Smooth muscle cell (in vitro differentiated cells): ENCODE measurements around the gene PRR27. TPM values are rescaled to one million over a fixed set of nuclear protein-coding genes. Genes with fewer than 3 reads are reported as not detected.

Source experiments
- DNase-seq: peaks from one replicate; lab custom pipeline; 2025; ENCODE audit not compliant: unreplicated experiment; lab: John Stamatoyannopoulos, UW
- H2AFZ ChIP-seq: fragments of 200-600 bp; sonication (generic); 2 replicates; pipeline ENCODE4 v1.6.0; 2016; ENCODE audit warnings: antibody characterized with exemption, low read depth, mild to moderate bottlenecking
- H3F3A ChIP-seq: fragments of 200-600 bp; sonication (generic); 2 replicates; pipeline ENCODE4 v1.6.0; 2017; ENCODE audit warnings: antibody characterized with exemption, low read depth
- H3K27ac ChIP-seq: fragments of 200-600 bp; sonication (generic); 2 replicates; pipeline ENCODE4 v1.5.1; 2016; ENCODE audit warnings: low read depth, mild to moderate bottlenecking
- H3K27me3 ChIP-seq: fragments of 200-600 bp; sonication (generic); 2 replicates; pipeline ENCODE4 v1.6.1; 2016; ENCODE audit warnings: low read depth, mild to moderate bottlenecking
- H3K36me3 ChIP-seq: fragments of 200-600 bp; sonication (generic); 2 replicates; pipeline ENCODE4 v1.5.1; 2016; ENCODE audit warnings: low read depth
- H3K4me1 ChIP-seq: fragments of 200-600 bp; sonication (generic); 2 replicates; pipeline ENCODE4 v1.5.1; 2016; ENCODE audit warnings: low read depth
- H3K4me2 ChIP-seq: fragments of 200-600 bp; sonication (generic); 2 replicates; pipeline ENCODE4 v1.6.0; 2016; ENCODE audit warnings: mild to moderate bottlenecking
- H3K4me3 ChIP-seq: fragments of 200-600 bp; sonication (generic); 2 replicates; pipeline ENCODE4 v1.5.1; 2016; ENCODE audit warnings: mild to moderate bottlenecking
- H3K79me2 ChIP-seq: fragments of 200-600 bp; sonication (generic); 2 replicates; pipeline ENCODE4 v1.6.0; 2016; ENCODE audit warnings: low read depth, mild to moderate bottlenecking
- H3K9ac ChIP-seq: fragments of 200-600 bp; sonication (generic); 2 replicates; pipeline ENCODE4 v1.6.0; 2016; ENCODE audit warnings: low read depth
- H3K9me3 ChIP-seq: fragments of 200-600 bp; sonication (generic); replicated peaks from 2 replicates; pipeline ENCODE4 v1.5.1; 2016; ENCODE audit warnings: low read depth
- H4K20me1 ChIP-seq: fragments of 200-600 bp; sonication (generic); 2 replicates; pipeline ENCODE4 v1.6.0; 2016; ENCODE audit warnings: low read depth
- WGBS: methylation state at CpG from one replicate; pipeline ENCODE4 v1.1.7; 2016; ENCODE audit warnings: low lambda C conversion rate; 5-methylcytosine and 5-hydroxymethylcytosine counted together
- polyA plus RNA-seq: library from polyadenylated mRNA; unstranded; fragments of >200 nt; fragmentation: Nextera tagmentation; extraction: Ambion mirVana; gene quantifications from 2 replicates; pipeline ENCODE4 v1.2.1, GENCODE V29; 2016
- total RNA-seq: library from RNA; depleted of rRNA; stranded (reverse); fragments of >200 nt; gene quantifications from 2 replicates; pipeline ENCODE4 v1.2.3, GENCODE V29; 2014
- TF ChIP-seq, protein P1 (sequence below): fragments of 200-600 bp; sonication (generic); IDR thresholded peaks from 2 replicates; pipeline ENCODE4 v1.5.1; 2017; ENCODE audit warnings: borderline replicate concordance, mild to moderate bottlenecking, antibody characterized with exemption; ENCODE audit not compliant: insufficient read depth, poor library complexity, severe bottlenecking

Gene PRR27
- total RNA-seq (not detected in 2 replicates), polyA plus RNA-seq (not detected in 2 replicates)

DNA sequence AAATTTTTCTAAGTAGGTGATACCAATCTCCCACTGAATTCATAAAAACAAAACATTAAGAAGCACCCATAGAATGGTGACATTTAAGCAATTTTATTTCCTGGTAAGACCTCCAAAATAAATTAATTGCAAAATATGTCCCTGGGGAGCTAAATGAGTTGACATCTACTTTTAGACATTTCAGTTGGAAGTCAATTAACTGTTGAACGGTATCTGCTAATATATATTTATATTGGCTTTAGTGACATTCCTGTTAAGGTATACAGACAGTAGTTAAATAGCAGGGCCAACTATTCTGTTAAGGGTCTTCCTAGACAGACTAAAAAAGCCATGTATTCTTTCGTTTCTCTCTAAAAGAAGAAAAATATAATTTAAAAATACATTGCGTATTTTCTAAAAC, at the start of gene PRR27:
TSS of gene PRR27 (plus strand) at position 301 of the 400 bp plus-strand sequence. CDS start 139 bp downstream, outside the sequence.
- Histone ChIP-seq H4K20me1 (no peaks in the 10 kb centered on the region), H2AFZ (no peak within 1 kb of the TSS), H3K9me3 (no peaks in the 10 kb centered on the region), H3K36me3 (no peaks in the 10 kb centered on the region), H3K27ac (no peak within 1 kb of the TSS), H3K4me1 (no peaks in the 10 kb centered on the region), H3F3A (no peaks in the 10 kb centered on the region), H3K4me3 (no peak within 1 kb of the TSS), H3K27me3 (no peaks in the 10 kb centered on the region), H3K9ac (no peak within 1 kb of the TSS), H3K4me2 (no peak within 1 kb of the TSS), H3K79me2 (no peaks in the 10 kb centered on the region)
- WGBS = 84% methylated on average over 3 of the region's 3 CpGs
- DNase-seq = no peak
- TF ChIP-seq, protein P1, sequence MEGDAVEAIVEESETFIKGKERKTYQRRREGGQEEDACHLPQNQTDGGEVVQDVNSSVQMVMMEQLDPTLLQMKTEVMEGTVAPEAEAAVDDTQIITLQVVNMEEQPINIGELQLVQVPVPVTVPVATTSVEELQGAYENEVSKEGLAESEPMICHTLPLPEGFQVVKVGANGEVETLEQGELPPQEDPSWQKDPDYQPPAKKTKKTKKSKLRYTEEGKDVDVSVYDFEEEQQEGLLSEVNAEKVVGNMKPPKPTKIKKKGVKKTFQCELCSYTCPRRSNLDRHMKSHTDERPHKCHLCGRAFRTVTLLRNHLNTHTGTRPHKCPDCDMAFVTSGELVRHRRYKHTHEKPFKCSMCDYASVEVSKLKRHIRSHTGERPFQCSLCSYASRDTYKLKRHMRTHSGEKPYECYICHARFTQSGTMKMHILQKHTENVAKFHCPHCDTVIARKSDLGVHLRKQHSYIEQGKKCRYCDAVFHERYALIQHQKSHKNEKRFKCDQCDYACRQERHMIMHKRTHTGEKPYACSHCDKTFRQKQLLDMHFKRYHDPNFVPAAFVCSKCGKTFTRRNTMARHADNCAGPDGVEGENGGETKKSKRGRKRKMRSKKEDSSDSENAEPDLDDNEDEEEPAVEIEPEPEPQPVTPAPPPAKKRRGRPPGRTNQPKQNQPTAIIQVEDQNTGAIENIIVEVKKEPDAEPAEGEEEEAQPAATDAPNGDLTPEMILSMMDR = no peak

DNA sequence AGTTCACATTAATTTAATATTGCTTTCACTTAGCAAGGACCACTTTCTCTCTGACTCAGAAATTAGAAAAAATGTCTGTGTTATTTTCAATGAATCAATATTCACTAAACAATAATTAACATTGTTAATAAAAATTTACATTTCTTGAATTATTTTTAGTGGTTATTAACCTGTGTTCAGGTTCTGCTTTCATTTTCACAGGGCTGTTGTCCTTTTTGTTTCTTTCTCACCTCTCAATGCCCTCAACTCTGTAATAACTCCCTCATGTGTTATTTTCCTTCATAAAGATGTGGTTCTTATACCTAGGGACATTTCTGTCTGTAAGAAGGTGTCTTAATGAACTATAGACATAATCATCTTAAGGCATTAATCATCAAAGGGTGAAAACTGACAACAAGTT, 43.1 kb upstream of the PRR27 start:
- no peak overlapping the region for H3K4me3 ChIP-seq
- TF ChIP-seq, protein P1 = no peak
- no peaks in the 10 kb centered on the region for H4K20me1 ChIP-seq
- H2AFZ ChIP-seq = no peak overlapping the region
- no peak overlapping the region for H3K27ac ChIP-seq
- DNase-seq = no peak
- H3F3A ChIP-seq = no peaks in the 10 kb centered on the region
- no peaks in the 10 kb centered on the region for H3K27me3 ChIP-seq
- no peaks in the 10 kb centered on the region for H3K79me2 ChIP-seq
- no peak overlapping the region for H3K4me2 ChIP-seq
- H3K4me1 ChIP-seq = no peaks in the 10 kb centered on the region
- H3K36me3 ChIP-seq = no peaks in the 10 kb centered on the region
- no peak overlapping the region for H3K9ac ChIP-seq
- no peaks in the 10 kb centered on the region for H3K9me3 ChIP-seq

- no peak for DNase-seq
- no peaks in the 10 kb centered on the region for H4K20me1 ChIP-seq
- H3K9me3 ChIP-seq = no peaks in the 10 kb centered on the region
- TF ChIP-seq, protein P1 = no peak
- no peaks in the 10 kb centered on the region for H3K27me3 ChIP-seq
- no peak overlapping the region for H3K27ac ChIP-seq
- 74% methylated on average over 1 of the region's 1 CpG for WGBS
- H3F3A ChIP-seq = no peaks in the 10 kb centered on the region
- H3K4me3 ChIP-seq = no peak overlapping the region
- H3K4me2 ChIP-seq = no peak overlapping the region
- no peak overlapping the region for H3K9ac ChIP-seq
- no peaks in the 10 kb centered on the region for H3K36me3 ChIP-seq
- H3K79me2 ChIP-seq = no peaks in the 10 kb centered on the region
- no peak overlapping the region for H2AFZ ChIP-seq
- H3K4me1 ChIP-seq = no peaks in the 10 kb centered on the region
Observed at GRCh38 chr4:70113656-70114055, 40.4 kb upstream of the PRR27 start.

DNA sequence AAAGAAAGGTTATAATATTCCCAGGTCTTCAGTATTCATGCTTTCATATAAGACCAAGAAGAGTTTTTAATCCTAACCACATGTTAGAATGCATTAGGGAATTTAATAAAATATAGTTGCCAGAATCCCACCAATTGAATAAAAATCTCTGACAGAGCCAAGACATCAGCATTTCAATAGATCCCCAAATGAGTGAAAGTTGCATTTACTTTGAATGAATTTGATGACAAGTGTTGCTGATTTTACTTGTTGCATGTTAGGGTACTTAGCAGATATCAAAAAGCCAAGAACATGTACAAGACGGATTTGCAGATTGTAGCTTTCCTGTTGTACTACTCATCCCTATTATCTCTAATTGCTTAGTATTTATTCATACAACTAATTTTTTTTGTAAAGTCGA, 39.9 kb upstream of the PRR27 start:
- Histone ChIP-seq H3K4me3 (no peak overlapping the region), H2AFZ (no peak overlapping the region), H3K9me3 (no peaks in the 10 kb centered on the region), H3K36me3 (no peaks in the 10 kb centered on the region), H3F3A (no peaks in the 10 kb centered on the region), H3K9ac (no peak overlapping the region), H3K4me1 (no peaks in the 10 kb centered on the region), H4K20me1 (no peaks in the 10 kb centered on the region), H3K27ac (no peak overlapping the region), H3K27me3 (no peaks in the 10 kb centered on the region), H3K79me2 (no peaks in the 10 kb centered on the region), H3K4me2 (no peak overlapping the region)
- no peak for DNase-seq
- TF ChIP-seq, protein P1 = no peak
- 67% methylated on average over 2 of the region's 2 CpGs for WGBS
